ENCODE measurements around the gene BABAM1. TPM values are rescaled to one million over a fixed set of nuclear protein-coding genes. Genes with fewer than 3 reads are reported as not detected.
A peak's percentile ranks its signal among the peaks of the same experiment; 100 is the strongest.

Gene BABAM1
- polyA plus RNA-seq, 3 donors, result 76.9 to 106 (median 90.3) TPM

DNA sequence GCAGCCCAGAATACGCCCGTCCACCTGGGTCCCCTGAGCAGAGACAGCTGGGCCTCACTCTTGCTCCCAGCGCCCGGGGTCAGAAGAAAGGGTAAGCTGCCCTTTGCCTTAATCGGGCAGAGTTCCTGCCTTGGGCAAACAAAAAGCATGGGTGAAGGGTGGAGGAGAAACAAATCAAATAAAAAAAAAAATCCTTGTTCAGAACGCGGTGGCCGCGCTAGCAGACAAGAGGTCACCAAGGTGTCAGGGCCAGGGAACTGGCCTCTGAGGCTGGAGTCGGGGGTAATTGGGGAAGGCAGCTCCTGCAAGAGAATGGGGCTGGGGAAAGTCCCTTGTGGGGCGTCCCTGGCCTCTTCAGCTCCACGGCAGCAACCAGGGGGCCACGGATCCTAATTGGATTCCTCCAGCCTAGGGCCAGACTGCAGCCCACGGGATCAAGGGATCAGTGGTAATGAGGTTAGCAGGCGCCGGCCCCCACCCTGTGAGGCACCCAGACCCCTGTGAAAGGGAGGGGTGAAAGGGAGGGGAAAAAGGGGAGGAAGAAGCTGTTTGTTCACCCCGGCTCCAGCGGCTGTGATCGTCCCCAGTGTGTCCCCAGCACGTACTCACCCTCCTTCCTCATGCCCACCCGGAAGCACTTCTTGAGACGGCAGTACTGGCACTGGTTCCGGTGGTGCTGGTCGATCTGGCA, 27.0 kb upstream of the BABAM1 start:
- Histone ChIP-seq H3K79me2 (ENCODE audit: insufficient read depth, low read length) (peaks cover 6% of the 10 kb centered on the region), H2AFZ (ENCODE audit: insufficient read depth, low read depth, low read length, poor library complexity, severe bottlenecking) (no peak overlapping the region), H3K4me1 (ENCODE audit: control insufficient read depth in 1 of 2, insufficient read depth in 2 of 2, low read length in 2 of 2) (peaks cover 16 to 33% of the 10 kb centered on the region in 2 donors), H3K27ac (ENCODE audit: low read depth in 1 of 2, low read length in 2 of 2) (no peak overlapping the region), H3K9me3 (replicated peaks in 1 of 2; ENCODE audit: control insufficient read depth in 1 of 2, insufficient read depth in 1 of 2, low read length in 2 of 2) (no peaks in the 10 kb centered on the region), H3K4me3 (replicated peaks in 1 of 3; ENCODE audit: low read depth in 2 of 3, low read length in 3 of 3) (no peak overlapping the region), H3K27me3 (ENCODE audit: control insufficient read depth in 2 of 2, insufficient read depth in 2 of 2, low read length in 2 of 2) (peaks cover 0 to 7% of the 10 kb centered on the region in 2 donors), H3K4me2 (replicated peaks; ENCODE audit: extremely low read depth, low read length, poor library complexity, severe bottlenecking) (no peak overlapping the region), H3K36me3 (replicated peaks in 1 of 2; ENCODE audit: control insufficient read depth in 1 of 2, insufficient read depth in 2 of 2, low read length in 2 of 2) (peaks cover 0 to 6% of the 10 kb centered on the region in 2 donors), H3K9ac (ENCODE audit: insufficient read depth, low read length, poor library complexity, severe bottlenecking) (no peak overlapping the region), H4K20me1 (ENCODE audit: insufficient read depth, low read length) (peaks cover 31% of the 10 kb centered on the region)
- H3K27ac Mint-ChIP-seq, result no peak overlapping the region
- peaks cover 0 to 6% (median 3%) of the 10 kb centered on the region in 7 donors for H3K9me3 Mint-ChIP-seq
- intact Hi-C loops (cut with micrococcal nuclease), result no loop called here
- no peak overlapping the region for H3K4me3 Mint-ChIP-seq
- 87% methylated on average over 13 of the region's 24 CpGs for WGBS (ENCODE audit: insufficient coverage)
- DNase-seq, result no peak
- peaks cover 19% of the 10 kb centered on the region for H3K4me1 Mint-ChIP-seq
- H3K36me3 Mint-ChIP-seq, result peaks cover 8 to 14% of the 10 kb centered on the region in 2 donors
- H3K27me3 Mint-ChIP-seq (ENCODE audit: low read depth in 3 of 3), result peaks cover 7 to 14% (median 13%) of the 10 kb centered on the region in 3 donors
- TF ChIP-seq, protein P1, sequence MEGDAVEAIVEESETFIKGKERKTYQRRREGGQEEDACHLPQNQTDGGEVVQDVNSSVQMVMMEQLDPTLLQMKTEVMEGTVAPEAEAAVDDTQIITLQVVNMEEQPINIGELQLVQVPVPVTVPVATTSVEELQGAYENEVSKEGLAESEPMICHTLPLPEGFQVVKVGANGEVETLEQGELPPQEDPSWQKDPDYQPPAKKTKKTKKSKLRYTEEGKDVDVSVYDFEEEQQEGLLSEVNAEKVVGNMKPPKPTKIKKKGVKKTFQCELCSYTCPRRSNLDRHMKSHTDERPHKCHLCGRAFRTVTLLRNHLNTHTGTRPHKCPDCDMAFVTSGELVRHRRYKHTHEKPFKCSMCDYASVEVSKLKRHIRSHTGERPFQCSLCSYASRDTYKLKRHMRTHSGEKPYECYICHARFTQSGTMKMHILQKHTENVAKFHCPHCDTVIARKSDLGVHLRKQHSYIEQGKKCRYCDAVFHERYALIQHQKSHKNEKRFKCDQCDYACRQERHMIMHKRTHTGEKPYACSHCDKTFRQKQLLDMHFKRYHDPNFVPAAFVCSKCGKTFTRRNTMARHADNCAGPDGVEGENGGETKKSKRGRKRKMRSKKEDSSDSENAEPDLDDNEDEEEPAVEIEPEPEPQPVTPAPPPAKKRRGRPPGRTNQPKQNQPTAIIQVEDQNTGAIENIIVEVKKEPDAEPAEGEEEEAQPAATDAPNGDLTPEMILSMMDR (IDR thresholded peaks at IDR 0.05), result no peak

DNA sequence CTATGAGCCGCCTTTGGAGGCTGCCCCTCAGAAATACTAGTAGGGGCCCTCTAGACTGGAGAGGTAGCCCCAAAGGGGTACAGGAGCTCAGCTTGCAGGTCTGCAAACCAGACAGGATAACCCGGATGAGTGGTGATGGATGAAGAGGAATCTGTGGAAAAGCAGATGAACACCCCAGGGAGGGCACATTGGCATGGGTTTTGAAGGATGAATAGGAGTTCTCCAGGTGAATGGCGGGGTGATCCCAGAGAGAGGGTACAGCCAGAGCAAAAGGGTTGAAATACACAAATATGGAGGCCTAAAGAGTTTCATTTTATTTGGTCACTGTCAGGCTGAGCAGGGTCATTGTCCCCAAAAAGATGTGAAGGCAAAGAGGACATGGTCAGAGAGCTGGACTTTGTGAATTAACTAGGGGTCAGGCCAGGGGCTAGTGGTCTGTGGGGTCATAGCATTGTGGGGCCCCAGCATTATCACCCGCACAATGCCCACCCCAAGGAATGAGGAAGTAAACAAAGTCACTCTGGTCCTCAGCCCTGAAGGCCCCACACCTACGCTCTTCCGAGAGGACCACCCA, 26.3 kb upstream of the BABAM1 start:
- WGBS (ENCODE audit: insufficient coverage), result 97% methylated on average over 3 of the region's 6 CpGs
- H3K36me3 Mint-ChIP-seq, result peaks cover 8 to 14% of the 10 kb centered on the region in 2 donors
- H3K27ac ChIP-seq (ENCODE audit: low read depth in 1 of 2, low read length in 2 of 2), result no peak overlapping the region
- H4K20me1 ChIP-seq (ENCODE audit: insufficient read depth, low read length), result peaks cover 31% of the 10 kb centered on the region
- H3K9ac ChIP-seq (ENCODE audit: insufficient read depth, low read length, poor library complexity, severe bottlenecking), result no peak overlapping the region
- H3K9me3 Mint-ChIP-seq, result peaks cover 0 to 6% (median 3%) of the 10 kb centered on the region in 7 donors
- no peak for DNase-seq
- TF ChIP-seq, protein P1 (IDR thresholded peaks at IDR 0.05), result no peak
- H3K4me3 Mint-ChIP-seq, result peak overlapping the region in 1 of 2 donors; percentile 28
- peaks cover 14 to 26% of the 10 kb centered on the region in 2 donors for H3K4me1 ChIP-seq (ENCODE audit: control insufficient read depth in 1 of 2, insufficient read depth in 2 of 2, low read length in 2 of 2)
- no peaks in the 10 kb centered on the region for H3K9me3 ChIP-seq (replicated peaks in 1 of 2; ENCODE audit: control insufficient read depth in 1 of 2, insufficient read depth in 1 of 2, low read length in 2 of 2)
- H3K4me2 ChIP-seq (replicated peaks; ENCODE audit: extremely low read depth, low read length, poor library complexity, severe bottlenecking), result no peak overlapping the region
- H3K4me1 Mint-ChIP-seq, result peaks cover 19% of the 10 kb centered on the region
- H3K27me3 ChIP-seq (ENCODE audit: control insufficient read depth in 2 of 2, insufficient read depth in 2 of 2, low read length in 2 of 2), result peaks cover 0 to 7% of the 10 kb centered on the region in 2 donors
- peaks cover 0 to 6% of the 10 kb centered on the region in 2 donors for H3K36me3 ChIP-seq (replicated peaks in 1 of 2; ENCODE audit: control insufficient read depth in 1 of 2, insufficient read depth in 2 of 2, low read length in 2 of 2)
- peaks cover 6% of the 10 kb centered on the region for H3K79me2 ChIP-seq (ENCODE audit: insufficient read depth, low read length)
- H3K27me3 Mint-ChIP-seq (ENCODE audit: low read depth in 3 of 3), result peaks cover 7 to 14% (median 13%) of the 10 kb centered on the region in 3 donors
- no peak overlapping the region for H3K27ac Mint-ChIP-seq
- intact Hi-C loops (cut with micrococcal nuclease), result no loop called here
- H2AFZ ChIP-seq (ENCODE audit: insufficient read depth, low read depth, low read length, poor library complexity, severe bottlenecking), result no peak overlapping the region
- H3K4me3 ChIP-seq (replicated peaks in 1 of 3; ENCODE audit: low read depth in 2 of 3, low read length in 3 of 3), result no peak overlapping the region
